HL-60 (cell line): ENCODE data around the gene COL18A1.

Experiments
- CTCF ChIP-seq: IDR thresholded peaks from one replicate; pipeline ENCODE4 v1.5.1; 2011; ENCODE audit warnings: low read length, control low read depth, inconsistent platforms; ENCODE audit not compliant: insufficient read depth
- POLR2AphosphoS5 ChIP-seq: IDR thresholded peaks from 2 replicates; pipeline ENCODE4 v1.6.1; 2012; ENCODE audit warnings: low read depth
- REST ChIP-seq: IDR thresholded peaks from 2 replicates; pipeline ENCODE4 v1.6.1; 2012; ENCODE audit warnings: low read depth; ENCODE audit not compliant: insufficient replicate concordance

GRCh38 chr21:45533361-45533845 is 128.4 kb downstream of the COL18A1 start:
- TF ChIP-seq CTCF (no peak), POLR2AphosphoS5 (no peak), REST (no peak)
